IPS DF 6.9 (cell line): ENCODE data around the gene PCNX1.
A peak's percentile ranks its signal among the peaks of the same experiment; 100 is the strongest.

Experiments used
- DNase-seq: peaks from one replicate; pipeline ENCODE4 v3.0.0-alpha.2; 2013; ENCODE audit warnings: low read depth, low spot score
- H3K27ac ChIP-seq: one replicate; pipeline ENCODE4 v1.5.1; 2013; ENCODE audit warnings: low read length, control low read depth
- H3K27me3 ChIP-seq: 2 replicates; pipeline ENCODE4 v1.6.1; 2013; ENCODE audit warnings: mild to moderate bottlenecking, low read length; ENCODE audit not compliant: control insufficient read depth, insufficient read depth
- H3K36me3 ChIP-seq: 2 replicates; pipeline ENCODE4 v1.6.1; 2013; ENCODE audit warnings: low read length; ENCODE audit not compliant: control insufficient read depth, insufficient read depth
- H3K4me1 ChIP-seq: 2 replicates; pipeline ENCODE4 v1.6.1; 2013; ENCODE audit warnings: low read length; ENCODE audit not compliant: control insufficient read depth, insufficient read depth
- H3K4me3 ChIP-seq: 2 replicates; pipeline ENCODE4 v1.5.1; 2013; ENCODE audit warnings: mild to moderate bottlenecking, low read length
- H3K9me3 ChIP-seq: 2 replicates; pipeline ENCODE4 v1.6.1; 2013; ENCODE audit warnings: low read length, inconsistent platforms; ENCODE audit not compliant: control insufficient read depth, insufficient read depth
- WGBS: extraction: QIAGEN DNeasy Blood & Tissue Kit; methylation state at CpG from one replicate; pipeline ENCODE4 v1.1.7; 2013; ENCODE audit warnings: mixed read lengths, missing lambda C conversion rate; ENCODE audit not compliant: insufficient read length, insufficient coverage; 5-methylcytosine and 5-hydroxymethylcytosine counted together

Gene PCNX1

DNA sequence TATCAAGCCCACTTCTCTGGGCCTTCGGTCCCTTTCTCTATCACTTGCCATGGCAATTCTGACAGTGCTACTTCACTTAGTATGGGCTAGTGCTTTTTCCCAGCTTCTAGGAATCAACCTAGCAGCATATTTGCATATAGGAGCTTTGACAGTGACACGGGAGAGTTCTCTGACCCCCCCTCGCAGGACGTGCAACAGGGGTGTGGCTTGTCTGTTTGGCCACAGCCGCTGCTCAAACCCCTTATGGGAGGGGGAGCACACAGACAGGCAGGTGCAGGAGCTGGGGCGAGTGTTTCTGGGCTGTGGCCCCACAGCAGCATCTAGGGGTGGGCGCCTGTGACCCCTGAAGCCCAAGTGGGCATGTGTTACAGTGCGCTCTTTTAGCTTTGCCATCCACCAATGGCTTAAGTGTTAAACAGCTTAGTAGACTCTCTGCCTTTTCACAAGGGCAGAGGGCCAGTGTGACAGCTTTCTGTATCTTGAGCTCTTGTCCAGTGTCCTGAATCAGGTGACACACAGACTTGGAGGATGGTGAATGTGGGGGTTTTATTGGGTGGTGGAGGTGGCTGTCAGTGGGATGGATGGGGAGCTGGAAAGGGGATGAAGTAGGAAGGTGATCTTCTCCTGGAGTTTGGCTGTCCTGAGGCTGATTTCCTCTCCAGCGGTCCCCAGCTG, 229.3 kb downstream of the PCNX1 start:
- Histone ChIP-seq H3K4me1 (peaks cover 3% of the 10 kb centered on the region; the same call in 1 of the 2 replicates), H3K36me3 (no peaks in the 10 kb centered on the region), H3K4me3 (no peak overlapping the region), H3K27ac (no peak overlapping the region), H3K27me3 (no peaks in the 10 kb centered on the region), H3K9me3 (no peaks in the 10 kb centered on the region)
- WGBS = no CpG with 5 or more reads among the region's 9 CpGs
- no peak for DNase-seq

DNA sequence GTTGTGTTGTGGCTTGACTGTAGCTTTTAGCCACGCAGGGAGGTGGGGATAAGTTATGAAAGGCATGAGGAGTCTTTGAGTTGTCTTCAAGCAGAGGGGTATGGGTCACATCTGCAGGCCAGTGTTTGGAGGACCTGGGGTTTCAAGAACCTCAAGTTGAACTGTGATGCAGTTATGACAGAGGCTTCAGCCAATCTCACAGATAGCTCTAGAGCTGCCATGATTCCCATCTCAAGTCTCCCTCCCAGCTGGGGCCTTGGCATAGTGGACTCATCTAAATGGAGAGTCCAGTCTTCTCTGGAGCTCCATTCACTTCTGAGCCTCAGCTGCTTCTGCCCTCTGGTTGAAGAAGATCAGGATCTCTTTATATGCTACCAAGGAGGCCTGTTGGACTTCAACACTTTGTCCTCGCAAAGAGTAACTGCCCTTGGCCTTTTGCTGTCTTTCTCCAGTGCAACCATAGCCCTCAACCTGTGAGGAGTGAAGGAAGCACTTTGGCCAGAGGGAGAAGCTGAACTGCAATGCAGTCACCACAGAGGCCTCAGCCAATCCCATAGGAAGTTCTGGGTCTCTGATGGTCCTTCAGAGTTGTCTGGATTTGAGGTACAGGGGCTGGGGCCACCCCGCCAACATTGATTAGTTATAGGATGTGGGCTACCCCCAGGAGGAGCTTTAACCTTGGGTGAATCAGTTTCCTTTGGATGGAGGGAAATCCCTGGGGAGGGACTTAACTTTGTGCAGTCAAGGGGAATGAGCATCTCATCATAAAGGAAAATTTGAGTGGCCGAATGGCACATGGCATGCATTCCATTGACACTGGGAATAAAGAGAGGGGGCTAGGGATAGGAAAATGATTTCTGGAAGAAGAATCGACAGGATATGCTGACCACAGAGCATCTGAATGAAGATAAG, 230.5 kb downstream of the PCNX1 start:
- Histone ChIP-seq H3K36me3 (no peaks in the 10 kb centered on the region), H3K27ac (no peak overlapping the region), H3K27me3 (no peaks in the 10 kb centered on the region), H3K9me3 (no peaks in the 10 kb centered on the region), H3K4me1 (peaks cover 3% of the 10 kb centered on the region; the same call in 1 of the 2 replicates), H3K4me3 (no peak overlapping the region)
- WGBS = no CpG with 5 or more reads among the region's 5 CpGs
- no peak for DNase-seq

DNA sequence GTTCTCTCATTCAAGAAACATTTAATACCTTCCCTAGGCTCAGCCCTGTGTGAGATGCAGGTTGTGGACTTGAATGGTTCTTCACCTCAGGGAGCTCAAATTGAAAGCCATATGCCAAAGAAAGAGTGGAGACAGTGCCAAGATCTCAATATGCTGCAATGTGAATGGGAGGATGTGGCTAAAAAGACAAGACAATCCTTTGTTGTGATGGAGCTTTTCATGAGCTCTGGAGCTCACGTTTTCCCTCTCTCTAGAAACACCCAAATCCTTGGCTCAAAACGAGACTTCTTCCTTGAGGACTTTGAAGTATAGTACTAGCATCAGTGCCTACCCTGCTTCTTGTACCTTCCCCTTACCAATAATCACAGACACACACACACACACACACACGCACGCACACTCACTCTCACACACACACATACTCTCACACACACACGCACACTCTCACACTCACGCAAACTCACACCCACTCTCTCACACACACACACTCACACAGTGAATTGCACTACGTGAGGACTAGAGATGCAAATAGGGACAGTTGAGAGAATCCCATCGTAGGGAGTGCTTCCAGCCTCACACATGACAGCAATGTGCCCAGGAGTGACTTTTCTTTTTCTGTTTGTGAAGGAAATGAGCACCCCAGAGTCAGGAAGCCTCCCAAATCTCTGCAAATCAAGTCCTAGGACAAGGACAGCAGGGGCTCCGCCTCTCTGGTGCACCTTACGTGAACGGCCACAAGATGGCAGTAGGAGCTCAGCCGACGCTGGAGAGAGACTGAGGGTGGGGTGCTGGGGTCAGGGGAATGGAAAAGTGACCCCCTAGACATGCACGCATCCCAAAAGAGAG, 231.4 kb downstream of the PCNX1 start:
- H3K36me3 ChIP-seq = no peaks in the 10 kb centered on the region

DNA sequence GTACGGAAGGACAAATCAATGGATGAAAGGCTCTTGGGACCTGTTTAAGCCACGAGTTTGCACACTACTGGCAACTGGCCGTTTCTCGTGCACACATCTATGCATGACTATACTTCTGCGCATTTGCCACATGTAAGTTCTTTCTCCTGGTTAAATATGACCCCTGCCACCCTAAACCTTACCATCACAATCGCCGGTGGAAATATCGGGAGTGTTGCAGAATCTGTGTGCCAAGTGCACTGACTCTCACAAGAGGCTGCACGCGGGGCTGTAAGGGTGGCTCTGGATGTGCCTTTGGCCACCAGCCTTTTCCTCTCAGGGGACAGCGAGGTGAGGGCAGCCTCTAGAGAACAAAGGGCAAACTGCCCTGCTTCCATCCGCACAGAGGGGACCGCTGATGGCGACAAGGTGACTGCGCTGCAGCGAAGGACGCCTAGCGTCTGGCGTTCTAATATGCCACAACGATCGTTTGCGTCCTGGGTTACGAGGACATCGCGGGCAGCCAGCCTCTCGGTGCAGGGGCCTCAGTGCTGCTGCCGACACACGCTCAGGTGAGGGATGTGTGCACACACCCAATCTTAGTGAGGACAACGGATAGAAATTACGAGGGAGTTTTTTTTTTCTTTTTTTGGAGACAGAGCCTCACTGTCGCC, 232.2 kb downstream of the PCNX1 start:
- H3K4me3 ChIP-seq = no peak overlapping the region
- no peaks in the 10 kb centered on the region for H3K36me3 ChIP-seq
- WGBS = no CpG with 5 or more reads among the region's 31 CpGs
- H3K4me1 ChIP-seq = peaks cover 3% of the 10 kb centered on the region; the same call in 1 of the 2 replicates
- no peaks in the 10 kb centered on the region for H3K27me3 ChIP-seq
- H3K9me3 ChIP-seq = no peaks in the 10 kb centered on the region
- H3K27ac ChIP-seq = no peak overlapping the region
- no peak for DNase-seq

More for the DNA sequence above, 231.4 kb downstream of the PCNX1 start:
- Histone ChIP-seq H3K4me3 (no peak overlapping the region), H3K27me3 (no peaks in the 10 kb centered on the region), H3K4me1 (peaks cover 3% of the 10 kb centered on the region; the same call in 1 of the 2 replicates), H3K9me3 (no peaks in the 10 kb centered on the region), H3K27ac (no peak overlapping the region)
- DNase-seq = peak; percentile 50
- WGBS = 100% methylated on average over 4 of the region's 14 CpGs

- Histone ChIP-seq H3K9me3 (no peaks in the 10 kb centered on the region), H3K27ac (no peak overlapping the region), H3K36me3 (no peaks in the 10 kb centered on the region), H3K4me3 (no peak overlapping the region), H3K27me3 (no peaks in the 10 kb centered on the region), H3K4me1 (peaks cover 3% of the 10 kb centered on the region; the same call in 1 of the 2 replicates)
- no peak for DNase-seq
- no CpG with 5 or more reads among the region's 2 CpGs for WGBS
These were observed 232.9 kb downstream of the PCNX1 start for GRCh38 chr14:71140157-71140556.

DNA sequence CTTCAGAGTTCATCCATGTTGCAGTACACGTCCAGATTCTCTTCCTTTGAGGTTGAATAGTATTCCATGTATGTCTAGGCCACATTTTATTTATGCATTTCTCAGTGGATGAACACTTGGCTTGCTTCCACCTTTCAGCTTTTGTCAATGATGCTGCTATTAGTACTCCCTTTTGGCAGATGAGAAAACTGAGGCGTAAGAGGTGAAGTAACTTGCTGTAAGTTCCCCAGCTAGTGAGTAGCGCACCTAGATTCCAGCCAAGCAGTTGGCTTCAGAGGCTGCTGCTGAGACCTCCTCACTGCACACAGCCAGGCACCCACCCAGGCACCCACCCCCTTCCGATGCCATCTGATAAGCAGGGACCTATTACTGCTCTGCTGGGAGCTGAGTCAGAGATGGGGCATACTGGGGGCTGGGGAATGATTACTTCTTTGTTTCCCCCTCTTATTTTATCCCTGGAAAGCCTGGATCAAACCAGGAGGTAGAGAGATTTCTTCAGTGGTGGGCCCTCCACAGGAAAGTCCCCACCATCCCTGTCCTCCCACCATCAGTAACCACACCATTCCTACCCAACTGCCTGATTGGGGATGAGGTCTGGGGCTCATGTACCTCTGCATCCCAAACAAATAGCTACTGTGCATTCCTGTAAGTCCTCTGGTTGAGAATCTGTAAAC, 234.6 kb downstream of the PCNX1 start:
- DNase-seq = no peak
- Histone ChIP-seq H3K4me1 (peaks cover 3% of the 10 kb centered on the region; the same call in 1 of the 2 replicates), H3K4me3 (no peak overlapping the region), H3K27ac (no peak overlapping the region), H3K36me3 (no peaks in the 10 kb centered on the region), H3K27me3 (no peaks in the 10 kb centered on the region), H3K9me3 (no peaks in the 10 kb centered on the region)
- no CpG with 5 or more reads among the region's 4 CpGs for WGBS

- Histone ChIP-seq H3K4me3 (no peak overlapping the region), H3K27me3 (no peaks in the 10 kb centered on the region), H3K36me3 (no peaks in the 10 kb centered on the region), H3K27ac (no peak overlapping the region), H3K9me3 (no peaks in the 10 kb centered on the region), H3K4me1 (peaks cover 3% of the 10 kb centered on the region; the same call in 1 of the 2 replicates)
- DNase-seq = no peak
- no CpG with 5 or more reads among the region's 3 CpGs for WGBS
These were observed 235.2 kb downstream of the PCNX1 start for GRCh38 chr14:71142375-71143038.

- WGBS = no CpG with 5 or more reads among the region's 9 CpGs
- no peak overlapping the region for H3K4me3 ChIP-seq
- peaks cover 3% of the 10 kb centered on the region; the same call in 1 of the 2 replicates for H3K4me1 ChIP-seq
- no peaks in the 10 kb centered on the region for H3K27me3 ChIP-seq
- H3K27ac ChIP-seq = no peak overlapping the region
- no peaks in the 10 kb centered on the region for H3K36me3 ChIP-seq
- no peaks in the 10 kb centered on the region for H3K9me3 ChIP-seq
- DNase-seq = no peak
These were observed 236.4 kb downstream of the PCNX1 start for GRCh38 chr14:71143381-71144290.
